K562 (cell line): ENCODE data around the gene BCAM. TPM values are rescaled to one million over a fixed set of nuclear protein-coding genes. Genes with fewer than 3 reads are reported as not detected.

Experiments
- ATAC-seq: fragments of 200-7000 bp; cut with Tn5 transposase; 3 replicates; pipeline ENCODE4 v1.9.1; 2020; ENCODE audit warnings: moderate library complexity
- BruUV-seq: library from RNA; stranded (reverse); fragments of 400-500 nt; replicated peaks from 2 replicates; lab custom pipeline; 2021; lab: Mats Ljungman, UMichigan
- CTCF ChIA-PET: fragments of 300-600 bp; formaldehyde crosslinking; extraction: SDS; loops from one replicate; lab custom pipeline; 2021; ENCODE audit warnings: low intra/inter-chr PET ratio; lab: Yijun Ruan, JAX
- POLR2A ChIA-PET: fragments of 300-600, 350-650 bp; sonication (Branson Sonifier 250); formaldehyde crosslinking; extraction: SDS; loops from one replicate; lab custom pipeline; 2021; ENCODE audit warnings: antibody characterized with exemption, inconsistent platforms; lab: Yijun Ruan, JAX
- DNase-seq, 4 experiments: peaks; one replicate each; pipeline versions ENCODE4 v3.0.0 to v3.0.0-alpha.2; 2011 to 2018; ENCODE audit warnings: low spot score in 3 of 4, mixed read lengths in 3 of 4; ENCODE audit errors: extremely low read depth in 1 of 4
- FAIRE-seq: peaks from 2 replicates; lab custom pipeline; 2011; peaks lifted over from hg19 to GRCh38; lab: Jason Lieb, UNC
- H2AFZ ChIP-seq: 2 replicates; pipeline ENCODE4 v1.6.0; 2011; ENCODE audit warnings: low read depth, low read length, control low read depth, inconsistent platforms
- H3K27ac ChIP-seq: fragments of 200-600 bp; 3 replicates; pipeline ENCODE4 v1.8.0; 2011; ENCODE audit warnings: low read depth, mild to moderate bottlenecking, control low read depth, inconsistent platforms, low read length, moderate library complexity, mixed read lengths; ENCODE audit errors: extremely low read depth
- H3K27me3 ChIP-seq, 2 experiments: fragments of 300-600 bp in 1 of 2; 2 replicates in 1 of 2; 3 replicates in 1 of 2; pipeline versions ENCODE4 v1.6.0 to v1.8.0; 2011; ENCODE audit warnings: inconsistent platforms in 2 of 2, low read length in 2 of 2, mild to moderate bottlenecking in 1 of 2, mixed read lengths in 1 of 2, moderate library complexity in 1 of 2; ENCODE audit not compliant: control insufficient read depth in 2 of 2, insufficient read depth in 2 of 2
- H3K36me3 ChIP-seq: fragments of 300-600 bp; 3 replicates; pipeline ENCODE4 v1.8.0; 2011; ENCODE audit warnings: mild to moderate bottlenecking, low read length, inconsistent platforms; ENCODE audit not compliant: control insufficient read depth, insufficient read depth
- H3K4me1 ChIP-seq, 2 experiments: fragments of 200-600 bp in 1 of 2; replicated peaks in 1 of 2; 2 replicates in 1 of 2; 3 replicates in 1 of 2; pipeline versions ENCODE4 v1.5.1 to v1.8.0; 2011; ENCODE audit warnings: inconsistent platforms in 2 of 2, low read length in 2 of 2, mild to moderate bottlenecking in 1 of 2, mixed read lengths in 1 of 2, moderate library complexity in 1 of 2; ENCODE audit not compliant: control insufficient read depth in 2 of 2, insufficient read depth in 2 of 2
- H3K4me2 ChIP-seq: 2 replicates; pipeline ENCODE4 v1.6.1; 2011; ENCODE audit warnings: low read length, control low read depth, inconsistent platforms, mixed read lengths; ENCODE audit not compliant: insufficient read depth
- H3K4me3 ChIP-seq: fragments of 200-600 bp; sonication (generic), shearing (Covaris generic); 2 replicates; pipeline ENCODE4 v1.5.1; 2016; ENCODE audit warnings: control low read depth, inconsistent platforms
- H3K79me2 ChIP-seq: fragments of 200-600 bp; 3 replicates; pipeline ENCODE4 v1.8.0; 2011; ENCODE audit warnings: low read length, inconsistent platforms; ENCODE audit not compliant: control insufficient read depth, insufficient read depth
- H3K9ac ChIP-seq, 2 experiments: 2 replicates each; pipeline versions ENCODE4 v1.6.0 to v1.6.1; 2011; ENCODE audit warnings: low read depth in 2 of 2, low read length in 2 of 2, control low read depth in 1 of 2, inconsistent platforms in 1 of 2, mild to moderate bottlenecking in 1 of 2, mixed read lengths in 1 of 2; ENCODE audit not compliant: insufficient read depth in 1 of 2
- H3K9me1 ChIP-seq: one replicate; pipeline ENCODE4 v1.6.0; 2011; ENCODE audit warnings: inconsistent platforms, mild to moderate bottlenecking, low read length, moderate library complexity; ENCODE audit not compliant: control insufficient read depth, insufficient read depth
- H3K9me3 ChIP-seq: replicated peaks from 2 replicates; pipeline ENCODE4 v1.5.1; 2011; ENCODE audit warnings: low read depth, low read length, inconsistent platforms; ENCODE audit not compliant: control insufficient read depth, insufficient read depth
- H4K20me1 ChIP-seq: replicated peaks from 2 replicates; pipeline ENCODE4 v1.6.1; 2011; ENCODE audit warnings: low read length, inconsistent platforms, mixed read lengths; ENCODE audit not compliant: control insufficient read depth, insufficient read depth
- NRF1 ChIP-seq, 2 experiments: fragments of 450-650 bp; IDR thresholded peaks in 1 of 2; conservative IDR thresholded peaks in 1 of 2; 2 replicates each; pipeline ENCODE4 v1.6.1; 2014; ENCODE audit warnings: mild to moderate bottlenecking in 2 of 2
- SIN3A ChIP-seq, 2 experiments: fragments of 150-350 bp in 1 of 2; IDR thresholded peaks; 2 replicates each; pipeline ENCODE4 v1.6.1; 2011 to 2016; ENCODE audit warnings: borderline replicate concordance in 2 of 2, low read depth in 2 of 2, low read length in 2 of 2, mild to moderate bottlenecking in 2 of 2, moderate library complexity in 2 of 2; ENCODE audit not compliant: control insufficient read depth in 1 of 2
- STAT5A ChIP-seq: IDR thresholded peaks from 2 replicates; pipeline ENCODE4 v1.6.1; 2012; ENCODE audit warnings: low read length, inconsistent platforms, borderline replicate concordance
- WGBS: fragments of 100-300 bp; shearing (Covaris generic); methylation state at CpG from one replicate; pipeline ENCODE4 v1.1.6; 2016; ENCODE audit warnings: low coverage, mixed read lengths; ENCODE audit not compliant: insufficient coverage; ENCODE audit errors: missing lambda C conversion rate; 5-methylcytosine and 5-hydroxymethylcytosine counted together
- in situ Hi-C: fragments of 300-500 bp; cut with MboI; formaldehyde crosslinking; loops from 4 replicates; pipeline ENCODE4 v1.15.0; 2018; ENCODE audit warnings: inconsistent platforms, mixed read lengths
- intact Hi-C: fragments of 100-400 bp; cut with micrococcal nuclease; formaldehyde crosslinking; loops from 2 replicates; pipeline ENCODE4 v1.14.2; 2022
- polyA plus RNA-seq, 8 experiments: library from polyadenylated mRNA; depleted of rRNA in 4 of 8; stranded (reverse) in 5 of 8; unstranded in 3 of 8; fragments of >200 nt; fragmentation: Nextera tagmentation in 2 of 8; fragmentation: Illumina TruSeq in 1 of 8; extraction: Ambion mirVana in 2 of 8; extraction: Trizol in 1 of 8; gene quantifications; 2 replicates each; pipeline versions ENCODE4 v1.2.1 to v1.2.3, GENCODE V29; 2011 to 2014; ENCODE audit warnings: inconsistent platforms in 1 of 8, missing spikeins in 1 of 8
- total RNA-seq, 7 experiments: library from RNA; depleted of rRNA in 6 of 7; stranded (reverse); fragments of >200 nt in 6 of 7; fragmentation: Illumina TruSeq in 2 of 7; extraction: Trizol in 2 of 7; gene quantifications; 2 replicates each; pipeline versions ENCODE4 v1.2.1 to v1.2.3, GENCODE V29; 2011 to 2021; ENCODE audit warnings: low replicate concordance in 1 of 7

BCAM gene
- total and polyA plus RNA-seq, 9 of the 15 experiments (the other 6 are each of a cell fraction or from before 2014, with no cell fraction given), result 0.07 to 1.3 (median 0.33) TPM; not detected in 2

DNA sequence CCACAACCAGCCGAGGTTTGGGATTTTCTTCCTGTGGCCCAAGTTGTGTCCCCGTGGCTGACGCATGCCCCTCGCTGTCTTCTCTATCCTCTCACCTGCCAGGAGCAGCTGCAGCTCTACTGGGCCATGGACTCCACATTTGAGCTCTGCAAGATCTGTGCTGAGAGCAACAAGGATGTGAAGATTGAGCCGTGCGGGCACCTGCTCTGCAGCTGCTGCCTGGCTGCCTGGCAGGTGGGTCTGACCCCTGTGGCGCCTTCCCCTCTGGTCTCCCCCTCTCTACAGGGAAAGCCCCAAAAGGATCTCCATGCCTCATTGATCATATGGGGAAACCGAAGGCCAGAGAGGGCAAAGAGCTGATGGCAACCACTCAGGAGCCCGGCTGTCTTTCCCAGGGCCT lies 16.6 kb upstream of the BCAM start:
- Histone ChIP-seq H3K9ac (no peak overlapping the region), H3K9me1 (no peaks in the 10 kb centered on the region), H2AFZ (no peak overlapping the region), H3K4me1 (no peaks in the 10 kb centered on the region; a peak in 2 of 5 replicates), H3K27me3 (no peaks in the 10 kb centered on the region), H3K36me3 (no peaks in the 10 kb centered on the region), H3K27ac (no peak overlapping the region), H4K20me1 (no peaks in the 10 kb centered on the region), H3K4me3 (no peak overlapping the region), H3K4me2 (no peak overlapping the region), H3K79me2 (no peaks in the 10 kb centered on the region), H3K9me3 (no peaks in the 10 kb centered on the region)
- intact Hi-C loops (no loop called here), in situ Hi-C loops (no loop called here)
- ChIA-PET CTCF (no interaction called here), POLR2A (interaction anchor here (0.6 kb wide), 1 partner anchor 58 kb away, joined by 3 read pairs; no protein-coding TSS in a partner anchor)
- FAIRE-seq (no peak), ATAC-seq (no peak), DNase-seq (no peak)
- 40% methylated on average over 9 of the region's 9 CpGs for WGBS
- TF ChIP-seq NRF1 (conservative IDR thresholded peaks at IDR 0.05 in 1 of 2, IDR thresholded peaks at IDR 0.05 in 1 of 2) (0 out of 4 replicates have a peak, but pooled peaks of 1 of the 2 experiments have one; percentile 15), SIN3A (IDR thresholded peaks at IDR 0.05; ENCODE audit: borderline replicate concordance in 2 of 2, control insufficient read depth in 1 of 2, low read depth in 2 of 2, low read length in 2 of 2) (no peak)
- no TSS peak for BruUV-seq

DNA sequence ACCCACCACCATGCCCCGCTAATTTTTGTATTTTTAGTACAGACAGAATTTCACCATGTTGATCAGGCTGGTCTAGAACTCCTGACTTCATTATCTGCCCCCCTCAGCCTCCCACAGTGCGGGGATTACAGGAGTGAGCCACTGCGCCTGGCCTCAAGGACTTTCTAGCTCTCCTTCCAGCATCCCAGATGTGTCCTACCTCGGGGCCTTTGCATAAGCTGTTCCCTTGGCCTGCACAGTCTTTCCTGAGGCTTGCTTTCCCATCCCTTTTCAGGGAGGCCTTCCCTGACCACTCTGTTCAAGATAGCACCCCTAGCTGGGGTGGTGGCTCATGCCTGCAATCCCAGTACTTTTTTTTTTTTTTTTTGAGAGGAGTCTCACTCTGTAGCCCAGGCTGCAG lies 14.3 kb upstream of the BCAM start:
- H3K4me3 ChIP-seq, result no peak overlapping the region
- in situ Hi-C loops (no loop called here), intact Hi-C loops (no loop called here)
- no peak overlapping the region for H3K9ac ChIP-seq
- POLR2A ChIA-PET, result interaction anchor here (0.7 kb wide), 1 partner anchor 18 kb away, joined by 3 read pairs; no protein-coding TSS in a partner anchor
- H3K4me1 ChIP-seq, result peaks cover 0 to under 1% of the 10 kb centered on the region in 2 experiments; a peak in 2 of 5 replicates
- WGBS, result 40% methylated on average over 4 of the region's 4 CpGs
- no peak overlapping the region for H3K27ac ChIP-seq
- no peaks in the 10 kb centered on the region for H4K20me1 ChIP-seq
- no peak for ATAC-seq
- no peak for TF ChIP-seq STAT5A
- TF ChIP-seq, all 486 proteins: peak for 0
- BruUV-seq, result no TSS peak
- Histone ChIP-seq H3K9me1 (no peaks in the 10 kb centered on the region), H3K36me3 (no peaks in the 10 kb centered on the region), H2AFZ (no peak overlapping the region), H3K27me3 (no peaks in the 10 kb centered on the region), H3K79me2 (no peaks in the 10 kb centered on the region), H3K4me2 (no peak overlapping the region), H3K9me3 (no peaks in the 10 kb centered on the region)
- no peak for FAIRE-seq
- no peak for DNase-seq
- CTCF ChIA-PET, result no interaction called here
